Endothelial cell of umbilical vein (primary cell): ENCODE measurements around the gene TENT5C. TPM values are rescaled to one million over a fixed set of nuclear protein-coding genes. Genes with fewer than 3 reads are reported as not detected.

Experiments used
- BruUV-seq: library from RNA; stranded (reverse); fragments of 400-500 nt; replicated peaks from 2 replicates; lab custom pipeline; 2021; lab: Mats Ljungman, UMichigan
- CTCF ChIA-PET: fragments of 300-600, 350-600 bp; sonication (Branson Sonifier 250); formaldehyde crosslinking; loops from one replicate; lab custom pipeline; 2021; ENCODE audit warnings: antibody characterized with exemption, inconsistent platforms; lab: Charles Lee
- POLR2A ChIA-PET: fragments of 300-600, 350-600 bp; sonication (Branson Sonifier 250); formaldehyde crosslinking; loops from one replicate; lab custom pipeline; 2021; ENCODE audit warnings: antibody characterized with exemption, inconsistent platforms; lab: Charles Lee
- DNase-seq: peaks from one replicate; pipeline ENCODE4 v3.0.0-alpha.2; 2011; ENCODE audit warnings: low read depth, low spot score
- FAIRE-seq: peaks from 2 replicates; lab custom pipeline; 2011; peaks lifted over from hg19 to GRCh38; lab: Jason Lieb, UNC
- H2AFZ ChIP-seq: 2 replicates; pipeline ENCODE4 v1.6.0; 2012; ENCODE audit warnings: low read depth, low read length, control low read depth, inconsistent platforms
- H3K27ac ChIP-seq: 2 replicates; pipeline ENCODE4 v1.5.1; 2011; ENCODE audit warnings: low read depth, mild to moderate bottlenecking, control low read depth, low read length, moderate library complexity; ENCODE audit not compliant: insufficient read depth
- H3K27me3 ChIP-seq, 2 experiments: 2 replicates each; pipeline versions ENCODE4 v1.6.0 to v1.6.1; 2011; ENCODE audit warnings: low read length in 2 of 2, mixed read lengths in 1 of 2; ENCODE audit not compliant: control insufficient read depth in 2 of 2, insufficient read depth in 2 of 2
- H3K36me3 ChIP-seq, 2 experiments: 2 replicates in 1 of 2; 3 replicates in 1 of 2; pipeline ENCODE4 v1.5.1; 2011; ENCODE audit warnings: low read length in 2 of 2, mild to moderate bottlenecking in 1 of 2, moderate library complexity in 1 of 2; ENCODE audit not compliant: control insufficient read depth in 2 of 2, insufficient read depth in 2 of 2; ENCODE audit errors: extremely low read depth in 1 of 2
- H3K4me1 ChIP-seq: 3 replicates; pipeline ENCODE4 v1.5.1; 2011; ENCODE audit warnings: mild to moderate bottlenecking, low read length; ENCODE audit not compliant: control insufficient read depth, insufficient read depth; ENCODE audit errors: extremely low read depth
- H3K4me2 ChIP-seq: 2 replicates; pipeline ENCODE4 v1.6.1; 2011; ENCODE audit warnings: low read length, control low read depth, mixed read lengths; ENCODE audit not compliant: insufficient read depth
- H3K4me3 ChIP-seq, 3 experiments: fragments of 200-600 bp in 1 of 3; sonication (generic), shearing (Covaris generic) in 1 of 3; replicated peaks in 1 of 3; 2 replicates each; pipeline ENCODE4 v1.5.1; 2011 to 2016; ENCODE audit warnings: control low read depth in 3 of 3, low read length in 3 of 3, mild to moderate bottlenecking in 2 of 3, inconsistent platforms in 1 of 3, low read depth in 1 of 3, moderate library complexity in 1 of 3; ENCODE audit not compliant: insufficient read depth in 1 of 3
- H3K79me2 ChIP-seq: 2 replicates; pipeline ENCODE4 v1.6.0; 2012; ENCODE audit warnings: low read length, inconsistent platforms; ENCODE audit not compliant: control insufficient read depth, insufficient read depth
- H3K9ac ChIP-seq: replicated peaks from 2 replicates; pipeline ENCODE3; 2011; ENCODE audit warnings: low read length, control low read depth; ENCODE audit not compliant: insufficient read depth; ENCODE audit errors: extremely low read depth
- H3K9me1 ChIP-seq: replicated peaks from 3 replicates; pipeline ENCODE4 v1.6.0; 2011; ENCODE audit warnings: mild to moderate bottlenecking, low read length; ENCODE audit not compliant: control insufficient read depth, insufficient read depth; ENCODE audit errors: extremely low read depth
- H3K9me3 ChIP-seq: replicated peaks from 2 replicates; pipeline ENCODE4 v1.5.1; 2012; ENCODE audit warnings: low read length, inconsistent platforms; ENCODE audit not compliant: control insufficient read depth, insufficient read depth
- H4K20me1 ChIP-seq: replicated peaks from 2 replicates; pipeline ENCODE3; 2011; ENCODE audit warnings: mild to moderate bottlenecking, low read length; ENCODE audit not compliant: control insufficient read depth, insufficient read depth; ENCODE audit errors: extremely low read depth
- EZH2 ChIP-seq: IDR thresholded peaks from 2 replicates; pipeline ENCODE4 v1.6.1; 2012; ENCODE audit warnings: borderline replicate concordance, low read depth, mild to moderate bottlenecking, moderate library complexity, low read length, inconsistent platforms; ENCODE audit not compliant: severe bottlenecking
- FOS ChIP-seq: IDR thresholded peaks from 2 replicates; pipeline ENCODE4 v1.6.1; 2011; ENCODE audit warnings: mild to moderate bottlenecking, low read length, moderate library complexity, borderline replicate concordance; ENCODE audit not compliant: insufficient read depth
- GATA2 ChIP-seq: IDR thresholded peaks from 2 replicates; pipeline ENCODE4 v1.7.0; 2011; ENCODE audit warnings: low read depth, mild to moderate bottlenecking, moderate library complexity, mixed read lengths, low read length; ENCODE audit not compliant: insufficient read length, insufficient read depth
- JUN ChIP-seq: IDR thresholded peaks from 2 replicates; pipeline ENCODE4 v1.6.1; 2011; ENCODE audit warnings: borderline replicate concordance, low read depth; ENCODE audit not compliant: insufficient read length, insufficient read depth
- MYC ChIP-seq: IDR thresholded peaks from one replicate; pipeline ENCODE4 v1.6.1; 2011; ENCODE audit warnings: mild to moderate bottlenecking, low read depth, low read length
- POLR2A ChIP-seq: IDR thresholded peaks from 2 replicates; pipeline ENCODE4 v1.6.1; 2012; ENCODE audit warnings: low read depth, mild to moderate bottlenecking, control low read depth, low read length
- POLR2AphosphoS5 ChIP-seq: IDR thresholded peaks from 2 replicates; pipeline ENCODE4 v1.6.1; 2012; ENCODE audit warnings: low read depth, mild to moderate bottlenecking, control low read depth, low read length, moderate library complexity; ENCODE audit not compliant: insufficient read depth
- dilution Hi-C: fragments of 300-500 bp; cut with MboI; formaldehyde crosslinking; loops from one replicate; pipeline ENCODE4 v1.15.0; 2019; ENCODE audit warnings: low sequenced_read_pairs; ENCODE audit not compliant: extremely low pct_ligation_motif_present
- intact Hi-C: fragments of 100-400 bp; cut with micrococcal nuclease; formaldehyde crosslinking; loops from one replicate; pipeline ENCODE4 v1.10.0; 2022
- polyA plus RNA-seq, 4 experiments: library from polyadenylated mRNA; depleted of rRNA in 3 of 4; stranded (reverse) in 3 of 4; unstranded in 1 of 4; fragments of >200 nt; gene quantifications; 2 replicates each; pipeline versions ENCODE4 v1.2.1 to v1.2.3, GENCODE V29; 2011 to 2012; ENCODE audit warnings: missing spikeins in 1 of 4
- total RNA-seq: library from RNA; stranded (reverse); gene quantifications from 2 replicates; pipeline ENCODE4 v1.2.3, GENCODE V29; 2021
- TF ChIP-seq, protein P1 (sequence below): IDR thresholded peaks from 2 replicates; pipeline ENCODE4 v1.6.1; 2011; ENCODE audit not compliant: insufficient read depth, insufficient read length
- TF ChIP-seq, protein P2 (sequence below), 2 donors: IDR thresholded peaks; 1 replicate in 1 of 2; 2 replicates in 1 of 2; pipeline ENCODE4 v1.5.1; 2011; ENCODE audit warnings: low read length in 2 of 2, mild to moderate bottlenecking in 2 of 2, moderate library complexity in 2 of 2, control low read depth in 1 of 2, inconsistent platforms in 1 of 2, low read depth in 1 of 2; ENCODE audit not compliant: insufficient read depth in 1 of 2; ENCODE audit errors: extremely low read depth in 1 of 2

TENT5C gene
- total and polyA plus RNA-seq, 2 donors (not counting 3 experiments of a cell fraction or from before 2014, with no cell fraction given), result 0.06 to 0.22 TPM

DNA sequence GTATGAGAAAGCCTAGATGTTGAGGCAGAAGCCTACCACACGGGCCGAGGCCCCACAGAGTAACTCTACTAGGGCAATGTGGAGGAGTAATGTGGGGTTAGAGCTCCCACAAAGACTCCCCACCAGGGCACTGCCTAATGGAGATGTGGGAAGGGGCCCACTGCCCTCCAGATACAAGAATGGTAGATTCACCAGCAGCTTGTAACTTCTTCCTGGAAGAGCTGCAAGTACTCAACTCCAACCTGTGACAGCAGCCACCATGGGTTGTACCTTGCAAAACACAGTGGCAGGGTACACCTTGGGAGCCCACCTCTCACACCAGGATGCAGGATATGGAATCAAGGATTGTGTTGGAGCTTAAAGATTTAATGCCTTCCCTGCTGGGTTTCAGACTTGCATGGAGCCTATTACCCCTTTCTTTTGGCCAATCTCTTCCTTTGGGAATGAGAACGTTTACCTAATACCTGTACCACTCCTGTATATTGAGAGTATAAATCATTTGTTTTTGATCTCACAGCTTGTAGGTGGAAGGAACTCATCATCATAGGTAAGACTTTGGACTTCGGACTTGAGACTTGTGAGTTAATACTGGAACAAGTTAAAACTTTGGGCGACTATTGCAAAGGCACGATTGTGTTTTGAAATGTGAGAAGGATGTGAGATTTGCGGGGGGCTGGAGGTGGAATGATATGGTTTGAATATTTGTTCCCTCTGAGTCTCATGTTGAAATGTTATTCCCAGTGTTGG lies 57.5 kb downstream of the TENT5C start:
- no TSS peak for BruUV-seq
- no peaks in the 10 kb centered on the region for H4K20me1 ChIP-seq
- ChIA-PET POLR2A (no interaction called here), CTCF (no interaction called here)
- dilution Hi-C loops, result no loop called here
- H3K4me1 ChIP-seq, result no peaks in the 10 kb centered on the region
- no peaks in the 10 kb centered on the region for H3K36me3 ChIP-seq
- no peaks in the 10 kb centered on the region for H3K9me3 ChIP-seq
- intact Hi-C loops, result no loop called here
- FAIRE-seq (no peak), DNase-seq (no peak)
- no peak for TF ChIP-seq POLR2AphosphoS5
- no peak overlapping the region for H3K9ac ChIP-seq
- no peak overlapping the region for H3K4me2 ChIP-seq
- H3K4me3 ChIP-seq, result no peak overlapping the region
- no peak overlapping the region for H2AFZ ChIP-seq
- no peaks in the 10 kb centered on the region for H3K79me2 ChIP-seq
- no peak overlapping the region for H3K27ac ChIP-seq
- H3K27me3 ChIP-seq, result peaks cover 0 to 3% of the 10 kb centered on the region in 2 experiments
- H3K9me1 ChIP-seq, result no peaks in the 10 kb centered on the region

DNA sequence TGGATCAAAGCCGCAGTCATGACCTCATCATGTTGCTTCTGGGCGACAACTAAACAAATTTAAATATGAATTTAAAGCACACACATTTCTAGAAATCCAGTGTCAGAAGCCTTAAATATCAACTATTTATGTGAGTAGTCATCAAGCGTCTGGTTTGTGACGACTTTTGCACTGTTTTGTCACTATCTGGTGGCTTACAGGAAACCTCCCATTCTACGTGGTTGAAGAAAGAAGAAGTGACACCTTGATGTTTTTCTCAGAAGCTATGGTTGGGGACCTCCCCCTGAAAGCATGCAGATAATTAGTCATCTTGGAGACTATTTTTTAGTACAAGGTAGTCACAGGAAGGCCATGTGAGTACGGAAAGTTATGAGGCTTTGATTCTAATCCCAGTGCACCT lies 58.5 kb downstream of the TENT5C start:
- Histone ChIP-seq H3K36me3 (no peaks in the 10 kb centered on the region), H3K9ac (no peak overlapping the region), H3K4me1 (no peaks in the 10 kb centered on the region), H3K9me1 (no peaks in the 10 kb centered on the region), H4K20me1 (no peaks in the 10 kb centered on the region), H3K27me3 (peaks cover 0 to 3% of the 10 kb centered on the region in 2 experiments), H3K79me2 (no peaks in the 10 kb centered on the region), H2AFZ (no peak overlapping the region), H3K4me3 (no peak overlapping the region), H3K27ac (no peak overlapping the region), H3K9me3 (no peaks in the 10 kb centered on the region), H3K4me2 (no peak overlapping the region)
- TF ChIP-seq POLR2A, result no peak
- no peak for TF ChIP-seq EZH2
- TF ChIP-seq, protein P1, sequence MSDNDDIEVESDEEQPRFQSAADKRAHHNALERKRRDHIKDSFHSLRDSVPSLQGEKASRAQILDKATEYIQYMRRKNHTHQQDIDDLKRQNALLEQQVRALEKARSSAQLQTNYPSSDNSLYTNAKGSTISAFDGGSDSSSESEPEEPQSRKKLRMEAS, result no peak
- TF ChIP-seq FOS, result no peak
- TF ChIP-seq, protein P2, sequence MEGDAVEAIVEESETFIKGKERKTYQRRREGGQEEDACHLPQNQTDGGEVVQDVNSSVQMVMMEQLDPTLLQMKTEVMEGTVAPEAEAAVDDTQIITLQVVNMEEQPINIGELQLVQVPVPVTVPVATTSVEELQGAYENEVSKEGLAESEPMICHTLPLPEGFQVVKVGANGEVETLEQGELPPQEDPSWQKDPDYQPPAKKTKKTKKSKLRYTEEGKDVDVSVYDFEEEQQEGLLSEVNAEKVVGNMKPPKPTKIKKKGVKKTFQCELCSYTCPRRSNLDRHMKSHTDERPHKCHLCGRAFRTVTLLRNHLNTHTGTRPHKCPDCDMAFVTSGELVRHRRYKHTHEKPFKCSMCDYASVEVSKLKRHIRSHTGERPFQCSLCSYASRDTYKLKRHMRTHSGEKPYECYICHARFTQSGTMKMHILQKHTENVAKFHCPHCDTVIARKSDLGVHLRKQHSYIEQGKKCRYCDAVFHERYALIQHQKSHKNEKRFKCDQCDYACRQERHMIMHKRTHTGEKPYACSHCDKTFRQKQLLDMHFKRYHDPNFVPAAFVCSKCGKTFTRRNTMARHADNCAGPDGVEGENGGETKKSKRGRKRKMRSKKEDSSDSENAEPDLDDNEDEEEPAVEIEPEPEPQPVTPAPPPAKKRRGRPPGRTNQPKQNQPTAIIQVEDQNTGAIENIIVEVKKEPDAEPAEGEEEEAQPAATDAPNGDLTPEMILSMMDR (IDR thresholded peaks at IDR 0.05; ENCODE audit: extremely low read depth in 1 of 2, insufficient read depth in 1 of 2, low read depth in 1 of 2, low read length in 2 of 2), result no peak
- TF ChIP-seq POLR2AphosphoS5, result no peak
- no peak for TF ChIP-seq MYC
- no peak for TF ChIP-seq GATA2
- TF ChIP-seq JUN, result no peak
- intact Hi-C loops, result no loop called here
- no TSS peak for BruUV-seq
- dilution Hi-C loops, result no loop called here
- ChIA-PET POLR2A (no interaction called here), CTCF (no interaction called here)
- no peak for DNase-seq
- FAIRE-seq, result no peak
